GM10847 (cell line): ENCODE results near the gene HOTAIR.

Experiments
- POLR2A ChIP-seq: IDR thresholded peaks from 2 replicates; pipeline ENCODE4 v1.6.1; 2011; ENCODE audit not compliant: insufficient read length; ENCODE audit errors: extremely low read depth

The HOTAIR gene

DNA sequence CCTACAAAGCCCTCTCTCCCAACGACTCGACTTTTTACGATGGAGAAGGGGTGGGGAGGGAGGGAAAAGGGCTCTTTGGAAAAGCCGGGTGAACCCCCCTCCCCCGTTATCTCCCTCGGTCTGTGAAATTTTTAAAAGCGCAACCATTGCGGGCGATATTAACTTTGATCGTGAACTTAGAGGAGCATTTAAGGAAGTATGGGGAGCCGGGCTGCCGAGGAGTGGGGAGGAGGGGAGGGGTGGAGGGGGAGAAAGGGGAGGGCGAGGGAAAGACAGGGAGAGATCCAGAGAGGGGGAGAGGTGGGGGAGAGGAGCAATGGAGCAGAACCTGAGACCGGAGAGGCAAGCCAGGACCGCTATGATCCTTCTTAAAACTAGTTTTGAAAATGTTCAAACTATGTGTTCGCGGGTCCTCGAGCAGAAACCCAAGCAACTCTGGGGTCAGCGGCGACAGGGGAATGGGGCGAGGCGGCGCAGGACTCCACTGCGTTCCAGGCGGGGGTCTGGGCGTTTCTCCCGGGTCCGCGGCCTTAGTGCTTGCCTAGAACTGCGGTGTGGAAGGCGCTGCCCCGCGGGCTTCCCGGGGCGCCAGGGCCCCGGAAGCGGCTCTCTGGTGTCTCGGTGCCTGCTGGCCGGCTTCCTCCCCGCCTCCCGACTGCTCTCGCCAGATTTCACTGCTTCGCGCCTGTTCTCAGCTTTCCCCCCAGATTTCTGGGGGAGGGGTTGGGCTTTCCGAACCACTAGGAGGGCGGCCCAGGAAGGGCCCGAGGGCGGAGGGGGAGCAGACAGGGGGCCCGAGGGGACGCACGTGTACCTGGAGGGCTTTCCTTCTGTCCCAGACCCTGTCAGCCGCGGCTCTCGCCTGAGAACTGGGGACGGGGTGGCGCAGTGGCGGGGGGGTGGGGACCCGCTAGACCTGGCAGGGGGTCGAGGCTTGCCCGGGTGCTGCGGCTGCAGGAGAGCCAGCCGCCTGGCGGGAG lies at the start of gene HOTAIR:
TSS of gene HOTAIR (minus strand) at position 871 of the 980 bp plus-strand sequence.
- no peak for TF ChIP-seq POLR2A

DNA sequence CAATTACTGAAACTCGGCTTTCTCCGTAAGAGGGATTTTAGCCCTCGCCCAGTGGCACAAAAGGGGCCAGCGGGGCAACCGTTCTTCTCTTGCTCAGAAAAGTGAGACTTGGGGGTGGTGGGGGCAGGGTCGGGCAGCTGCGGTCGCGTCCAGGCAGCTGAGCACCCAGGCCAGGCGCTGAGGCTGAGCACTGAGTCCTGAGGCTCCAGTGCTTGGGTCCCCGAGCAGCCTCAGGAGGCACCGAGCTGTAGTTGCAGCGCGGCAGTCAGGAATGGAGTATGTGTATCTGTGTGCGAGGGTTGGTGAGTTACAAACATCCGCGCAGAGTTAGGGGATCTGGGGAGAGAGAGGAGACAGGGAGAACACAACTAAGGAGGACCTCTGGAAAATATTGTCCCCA lies 49.4 kb upstream of the HOTAIR start:
- TF ChIP-seq POLR2A, result no peak

DNA sequence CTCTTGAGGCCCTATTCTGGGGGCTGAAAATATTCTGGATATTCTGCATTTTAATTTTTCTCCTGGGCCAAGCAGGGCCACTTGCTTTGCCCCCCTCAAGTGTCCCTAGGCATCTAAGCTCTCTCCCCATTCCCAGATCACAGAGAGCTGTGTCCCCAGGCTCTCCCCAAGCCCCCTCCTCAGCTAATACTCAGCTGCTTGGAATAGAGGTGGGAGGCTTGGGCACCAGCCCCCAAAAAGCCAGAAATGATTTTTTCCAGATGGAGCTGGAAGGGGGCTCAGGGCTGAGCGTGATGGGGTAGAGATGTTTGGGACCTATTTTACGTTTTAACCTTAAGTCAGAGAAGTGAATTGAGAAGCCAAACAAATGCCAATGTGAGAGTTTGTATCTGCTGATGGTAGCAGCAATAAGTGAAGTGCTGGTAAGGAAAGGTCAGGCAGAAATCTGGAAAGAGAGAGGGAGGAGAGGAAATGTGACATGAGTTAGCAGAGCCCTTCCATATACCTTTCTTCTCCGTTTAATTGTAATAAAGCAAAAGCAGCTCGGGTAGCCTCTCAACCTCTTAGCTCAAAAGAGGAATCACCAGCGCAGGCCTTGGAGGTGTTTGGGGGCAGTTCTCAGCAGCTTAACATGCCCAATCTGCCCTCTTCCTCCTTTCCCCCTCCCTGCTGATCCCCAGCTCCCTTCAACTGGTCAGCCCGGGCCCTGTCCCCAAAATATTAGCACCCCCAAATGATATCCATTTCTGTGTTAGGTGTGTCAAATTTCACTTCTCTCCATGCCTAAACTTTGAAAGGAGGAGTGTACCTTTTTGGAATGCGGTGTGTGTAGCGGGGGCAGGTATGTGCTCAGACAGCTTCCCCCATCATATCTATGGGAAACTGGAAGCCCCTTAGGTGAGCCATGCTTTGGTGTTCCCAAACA lies 48.5 kb upstream of the HOTAIR start:
- TF ChIP-seq POLR2A, result no peak

GRCh38 chr12:54021432-54022013 lies 46.8 kb upstream of the HOTAIR start:
- no peak for TF ChIP-seq POLR2A

- TF ChIP-seq POLR2A, result no peak
Measured at GRCh38 chr12:54020591-54021405, 46.0 kb upstream of the HOTAIR start.

- TF ChIP-seq POLR2A, result no peak
Measured at GRCh38 chr12:54019924-54020590, 45.3 kb upstream of the HOTAIR start.

GRCh38 chr12:54019091-54019811 lies 44.5 kb upstream of the HOTAIR start:
- TF ChIP-seq POLR2A, result no peak

DNA sequence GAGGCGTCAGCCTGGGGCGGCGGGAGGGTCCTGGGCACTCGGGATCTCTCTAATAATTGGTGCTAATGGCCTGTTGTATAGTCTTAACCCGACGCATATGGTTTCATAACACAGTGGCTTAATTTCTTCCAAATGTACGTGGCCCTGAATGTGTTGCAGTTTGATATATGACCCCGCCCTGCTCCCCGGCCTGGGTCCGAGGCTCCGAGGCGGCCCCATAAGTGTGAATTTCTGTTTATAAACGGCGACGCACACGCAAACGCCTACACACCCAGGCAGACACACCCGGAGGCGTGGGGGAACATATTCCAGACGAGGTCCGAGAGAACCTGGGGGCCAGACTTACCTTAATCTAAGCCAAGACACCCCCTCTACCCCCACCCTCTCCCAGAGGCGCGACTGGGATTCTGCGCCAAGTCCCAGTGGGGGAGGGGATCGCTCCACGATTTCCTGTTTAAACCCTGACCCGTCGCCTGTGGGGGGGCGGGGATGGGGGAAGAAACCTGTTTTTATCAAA lies 43.8 kb upstream of the HOTAIR start:
- TF ChIP-seq POLR2A, result no peak

DNA sequence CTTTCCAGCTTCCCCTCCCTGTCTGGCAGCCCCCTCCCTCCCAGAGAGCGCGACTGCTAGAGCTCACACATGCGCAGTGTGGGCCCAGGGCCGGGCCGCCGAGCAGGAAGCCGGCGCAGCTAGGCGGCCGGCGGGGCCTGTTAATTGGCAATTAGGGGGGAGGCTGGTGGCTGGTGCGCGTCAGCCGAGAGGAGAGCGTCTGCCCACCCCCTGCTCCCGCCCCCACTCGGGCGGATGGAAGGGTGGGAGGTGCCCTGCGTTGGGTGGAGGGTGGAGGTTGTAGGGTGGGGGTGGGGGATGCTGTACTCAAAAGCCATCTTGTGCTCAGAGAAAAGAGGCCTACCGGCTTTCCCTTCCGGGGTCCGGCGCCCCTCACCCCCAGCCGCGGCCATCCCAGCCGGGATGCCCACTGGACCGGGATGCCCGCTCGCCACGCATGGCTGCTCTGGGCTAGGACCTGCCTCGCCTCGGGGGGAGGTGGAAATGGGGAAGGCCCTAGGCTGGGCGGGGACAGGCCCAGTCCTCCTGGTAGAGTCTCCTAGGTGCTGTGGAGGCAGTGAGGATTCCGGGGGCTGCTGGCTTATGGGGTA lies 43.2 kb upstream of the HOTAIR start:
- peak; percentile 63 for TF ChIP-seq POLR2A

DNA sequence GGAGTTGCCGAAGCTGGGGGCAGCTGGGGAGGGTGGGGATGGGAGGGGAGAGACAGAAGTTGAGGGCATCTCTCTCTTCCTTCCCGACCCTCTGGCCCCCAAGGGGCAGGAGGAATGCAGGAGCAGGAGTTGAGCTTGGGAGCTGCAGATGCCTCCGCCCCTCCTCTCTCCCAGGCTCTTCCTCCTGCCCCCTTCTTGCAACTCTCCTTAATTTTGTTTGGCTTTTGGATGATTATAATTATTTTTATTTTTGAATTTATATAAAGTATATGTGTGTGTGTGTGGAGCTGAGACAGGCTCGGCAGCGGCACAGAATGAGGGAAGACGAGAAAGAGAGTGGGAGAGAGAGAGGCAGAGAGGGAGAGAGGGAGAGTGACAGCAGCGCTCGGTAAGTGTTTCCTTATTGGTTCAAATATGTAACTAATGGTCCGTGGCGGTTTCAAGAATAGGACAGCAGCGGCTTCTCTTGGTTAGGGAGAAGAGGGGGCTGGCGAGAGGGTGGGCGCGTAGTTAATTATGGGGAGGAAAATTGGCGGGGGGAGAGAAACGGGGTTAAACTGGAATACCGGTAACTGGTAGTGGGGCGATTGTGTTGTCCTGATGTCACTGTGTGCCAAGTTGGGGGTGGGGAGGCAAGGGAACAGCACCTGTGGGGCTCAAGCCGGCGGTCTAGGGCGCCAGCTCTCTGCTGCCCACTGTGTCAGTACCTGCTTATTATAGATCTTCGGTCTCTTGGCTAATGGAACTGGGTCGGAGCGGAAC lies 42.5 kb upstream of the HOTAIR start:
- TF ChIP-seq POLR2A, result no peak

GRCh38 chr12:54016478-54016964 lies 41.8 kb upstream of the HOTAIR start:
- TF ChIP-seq POLR2A, result no peak

GRCh38 chr12:54016051-54016450 lies 41.3 kb upstream of the HOTAIR start:
- no peak for TF ChIP-seq POLR2A
